H9 (cell line): ENCODE results near the gene LRRC27. TPM values are rescaled to one million over a fixed set of nuclear protein-coding genes. Genes with fewer than 3 reads are reported as not detected.

Source experiments
- DNase-seq: peaks from one replicate; pipeline ENCODE4 v3.0.0-alpha.2; 2017
- H2AFZ ChIP-seq: one replicate; pipeline ENCODE4 v1.6.1; 2013; ENCODE audit warnings: mild to moderate bottlenecking, low read length, control low read depth, moderate library complexity
- H2AK5ac ChIP-seq: 2 replicates; pipeline ENCODE4 v1.6.1; 2013; ENCODE audit warnings: low read length, control low read depth, mixed read lengths; ENCODE audit not compliant: insufficient read length
- H2BK120ac ChIP-seq: one replicate; pipeline ENCODE4 v1.6.1; 2013; ENCODE audit warnings: low read depth, mild to moderate bottlenecking, low read length, control low read depth, inconsistent platforms; ENCODE audit not compliant: poor library complexity, severe bottlenecking
- H2BK12ac ChIP-seq: 2 replicates; pipeline ENCODE4 v1.6.1; 2013; ENCODE audit warnings: low read length, control low read depth, mixed read lengths, low read depth; ENCODE audit not compliant: insufficient read length
- H2BK15ac ChIP-seq: 2 replicates; pipeline ENCODE4 v1.6.1; 2013; ENCODE audit warnings: low read depth, low read length, control low read depth
- H2BK20ac ChIP-seq: one replicate; pipeline ENCODE4 v1.6.1; 2013; ENCODE audit warnings: low read depth, mild to moderate bottlenecking, low read length, control low read depth, inconsistent platforms; ENCODE audit not compliant: poor library complexity, severe bottlenecking
- H2BK5ac ChIP-seq: 2 replicates; pipeline ENCODE4 v1.6.1; 2013; ENCODE audit warnings: low read length, control low read depth, mixed read lengths; ENCODE audit not compliant: insufficient read length
- H3K14ac ChIP-seq: 2 replicates; pipeline ENCODE4 v1.6.1; 2013; ENCODE audit warnings: low read length, control low read depth; ENCODE audit not compliant: insufficient read depth
- H3K18ac ChIP-seq: 2 replicates; pipeline ENCODE4 v1.6.1; 2013; ENCODE audit warnings: low read depth, mild to moderate bottlenecking, mixed read lengths, low read length, control low read depth; ENCODE audit not compliant: insufficient read length
- H3K23ac ChIP-seq: 2 replicates; pipeline ENCODE4 v1.6.1; 2013; ENCODE audit warnings: low read length, control low read depth, mixed read lengths, low read depth; ENCODE audit not compliant: insufficient read length
- H3K23me2 ChIP-seq: 2 replicates; pipeline ENCODE4 v1.6.1; 2013; ENCODE audit warnings: low read depth, mild to moderate bottlenecking, mixed read lengths, low read length, control low read depth; ENCODE audit not compliant: insufficient read length, poor library complexity, severe bottlenecking
- H3K27ac ChIP-seq: 2 replicates; pipeline ENCODE4 v1.5.1; 2013; ENCODE audit warnings: low read length, control low read depth, mixed read lengths, low read depth; ENCODE audit not compliant: insufficient read length
- H3K27me3 ChIP-seq: 2 replicates; pipeline ENCODE4 v1.6.1; 2013; ENCODE audit warnings: low read length, control low read depth, inconsistent platforms; ENCODE audit not compliant: insufficient read depth
- H3K4ac ChIP-seq: 2 replicates; pipeline ENCODE4 v1.6.1; 2013; ENCODE audit warnings: low read depth, mild to moderate bottlenecking, control low read depth, inconsistent platforms, low read length, moderate library complexity
- H3K4me1 ChIP-seq: 2 replicates; pipeline ENCODE4 v1.6.1; 2013; ENCODE audit warnings: low read length, control low read depth, inconsistent platforms; ENCODE audit not compliant: insufficient read depth
- H3K4me2 ChIP-seq: 2 replicates; pipeline ENCODE4 v1.6.1; 2013; ENCODE audit warnings: low read length, control low read depth, mixed read lengths; ENCODE audit not compliant: insufficient read length, insufficient read depth
- H3K56ac ChIP-seq: 2 replicates; pipeline ENCODE4 v1.6.1; 2013; ENCODE audit warnings: low read depth, mild to moderate bottlenecking, mixed read lengths, low read length, control low read depth; ENCODE audit not compliant: insufficient read length
- H3K79me1 ChIP-seq: 2 replicates; pipeline ENCODE4 v1.6.1; 2013; ENCODE audit warnings: low read depth, mild to moderate bottlenecking, moderate library complexity, low read length, control low read depth, inconsistent platforms; ENCODE audit not compliant: insufficient read depth, poor library complexity, severe bottlenecking
- H3K79me2 ChIP-seq: 2 replicates; pipeline ENCODE4 v1.6.1; 2013; ENCODE audit warnings: low read length, control low read depth, inconsistent platforms; ENCODE audit not compliant: insufficient read depth
- H3K9ac ChIP-seq: 2 replicates; pipeline ENCODE4 v1.6.1; 2013; ENCODE audit warnings: low read length, control low read depth, mixed read lengths; ENCODE audit not compliant: insufficient read length; ENCODE audit errors: extremely low read depth
- H3K9me3 ChIP-seq: one replicate; pipeline ENCODE4 v1.6.1; 2013; ENCODE audit warnings: low read depth, low read length, inconsistent platforms; ENCODE audit not compliant: control insufficient read depth
- H3T11ph ChIP-seq: one replicate; pipeline ENCODE4 v1.6.1; 2013; ENCODE audit warnings: mild to moderate bottlenecking, low read length, control low read depth, inconsistent platforms
- H4K20me1 ChIP-seq: one replicate; pipeline ENCODE4 v1.6.1; 2013; ENCODE audit not compliant: control insufficient read depth, insufficient read length, insufficient read depth
- H4K5ac ChIP-seq: 2 replicates; pipeline ENCODE4 v1.6.1; 2013; ENCODE audit warnings: low read depth, mild to moderate bottlenecking, mixed read lengths, low read length, control low read depth; ENCODE audit not compliant: insufficient read length
- H4K8ac ChIP-seq: replicated peaks from 2 replicates; pipeline ENCODE4 v1.6.1; 2013; ENCODE audit warnings: low read length, control low read depth, mixed read lengths, low read depth; ENCODE audit not compliant: insufficient read length
- H4K91ac ChIP-seq: 2 replicates; pipeline ENCODE4 v1.6.1; 2013; ENCODE audit warnings: low read depth, mild to moderate bottlenecking, moderate library complexity, mixed read lengths, low read length, control low read depth; ENCODE audit not compliant: insufficient read length
- H3K27ac Mint-ChIP-seq, 3 experiments: 2 replicates in 2 of 3; 3 replicates in 1 of 3; pipeline ENCODE4 v1.8.0; 2020 to 2021; ENCODE audit warnings: mixed read lengths in 3 of 3, mild to moderate bottlenecking in 1 of 3, moderate library complexity in 1 of 3
- H3K27me3 Mint-ChIP-seq: 2 replicates; pipeline ENCODE4 v1.8.0; 2021; ENCODE audit warnings: low read depth, mild to moderate bottlenecking, moderate library complexity, mixed read lengths
- H3K36me3 Mint-ChIP-seq, 3 experiments: 2 replicates in 2 of 3; 3 replicates in 1 of 3; pipeline ENCODE4 v1.8.0; 2020 to 2021; ENCODE audit warnings: low read depth in 3 of 3, mixed read lengths in 3 of 3; ENCODE audit not compliant: insufficient read depth in 1 of 3
- H3K4me1 Mint-ChIP-seq, 2 experiments: 2 replicates each; pipeline ENCODE4 v1.8.0; 2020; ENCODE audit warnings: mixed read lengths in 2 of 2
- H3K4me3 Mint-ChIP-seq, 2 experiments: 2 replicates in 1 of 2; 3 replicates in 1 of 2; pipeline ENCODE4 v1.8.0; 2020 to 2021; ENCODE audit warnings: mild to moderate bottlenecking in 2 of 2, mixed read lengths in 2 of 2, moderate library complexity in 1 of 2
- H3K9me3 Mint-ChIP-seq, 2 experiments: 2 replicates in 1 of 2; 3 replicates in 1 of 2; pipeline ENCODE4 v1.8.0; 2020; ENCODE audit warnings: mild to moderate bottlenecking in 2 of 2, mixed read lengths in 2 of 2, moderate library complexity in 1 of 2
- CTCF ChIP-seq: fragments of 200-600 bp; sonication (generic); conservative IDR thresholded peaks from 3 replicates; pipeline ENCODE4 v1.8.0; 2021; ENCODE audit warnings: antibody characterized with exemption, mild to moderate bottlenecking
- WGBS: extraction: QIAGEN DNeasy Blood & Tissue Kit; methylation state at CpG from one replicate; pipeline ENCODE4 v1.1.7; 2013; ENCODE audit warnings: missing lambda C conversion rate, low lambda C conversion rate, mixed read lengths; ENCODE audit not compliant: insufficient read length; ENCODE audit errors: extremely low coverage; 5-methylcytosine and 5-hydroxymethylcytosine counted together
- total RNA-seq: library from RNA; stranded (reverse); gene quantifications from 2 replicates; pipeline ENCODE4 v1.2.1, GENCODE V29; 2021

LRRC27 gene
- total RNA-seq, 1 experiment from 2014 or later: 2.7 TPM

GRCh38 chr10:132384618-132385388, 52.8 kb downstream of the LRRC27 start:
- Mint-ChIP-seq H3K27me3 (peaks cover 5% of the 10 kb centered on the region), H3K4me1 (peaks cover 10 to 11% of the 10 kb centered on the region in 2 experiments), H3K27ac (peak overlapping the region in 1 of 3 experiments; percentile 44; a peak in 1 of 7 replicates), H3K4me3 (no peak overlapping the region), H3K36me3 (no peaks in the 10 kb centered on the region), H3K9me3 (no peaks in the 10 kb centered on the region)
- H3T11ph ChIP-seq: no peak overlapping the region
- H3K27me3 ChIP-seq: no peaks in the 10 kb centered on the region
- H4K5ac ChIP-seq: no peak overlapping the region
- no peaks in the 10 kb centered on the region for H3K4me1 ChIP-seq
- H2BK5ac ChIP-seq: no peak overlapping the region
- no peak overlapping the region for H4K8ac ChIP-seq
- H3K23me2 ChIP-seq: no peaks in the 10 kb centered on the region
- H2BK12ac ChIP-seq: no peak overlapping the region
- no peaks in the 10 kb centered on the region for H3K79me1 ChIP-seq
- no peak overlapping the region for H3K18ac ChIP-seq
- H2AFZ ChIP-seq: no peak overlapping the region
- no peak overlapping the region for H3K56ac ChIP-seq
- no peak overlapping the region for H2BK120ac ChIP-seq
- no peak overlapping the region for H2AK5ac ChIP-seq
- no peak for TF ChIP-seq CTCF
- no peak overlapping the region for H3K9ac ChIP-seq
- no peak overlapping the region for H3K27ac ChIP-seq
- no peaks in the 10 kb centered on the region for H3K79me2 ChIP-seq
- H3K14ac ChIP-seq: no peak overlapping the region
- no peak overlapping the region for H3K4me2 ChIP-seq
- DNase-seq: no peak
- H4K91ac ChIP-seq: no peak overlapping the region
- H2BK20ac ChIP-seq: no peak overlapping the region
- H3K23ac ChIP-seq: no peak overlapping the region
- H4K20me1 ChIP-seq: no peaks in the 10 kb centered on the region
- H2BK15ac ChIP-seq: no peak overlapping the region
- no CpG with 5 or more reads among the region's 20 CpGs for WGBS
- H3K9me3 ChIP-seq: no peaks in the 10 kb centered on the region
- no peak overlapping the region for H3K4ac ChIP-seq
